ENCODE measurements around the gene TFAP2E.
"Not testable (repeated sequence)": the region's sequence is repeated elsewhere in the genome, so short reads cannot be mapped to it uniquely, and the experiment has no call there.

Gene TFAP2E

GRCh38 chr1:35574655-35575415 lies 1.7 kb downstream of the TFAP2E start:
- no peak for DNase-seq

GRCh38 chr1:35575416-35575958 lies 2.4 kb downstream of the TFAP2E start:
- no peak for DNase-seq

- DNase-seq: no peak
Observed at GRCh38 chr1:35576061-35576765, 3.1 kb downstream of the TFAP2E start.

GRCh38 chr1:35576766-35577070 lies 3.6 kb downstream of the TFAP2E start:
- DNase-seq: not testable (repeated sequence)

- DNase-seq: no peak
Observed at GRCh38 chr1:35577071-35577998, 4.2 kb downstream of the TFAP2E start.

GRCh38 chr1:35580949-35581388 lies 7.9 kb downstream of the TFAP2E start:
- no peak for DNase-seq

- DNase-seq: not testable (repeated sequence)
Observed at GRCh38 chr1:35581621-35582020, 8.5 kb downstream of the TFAP2E start.

- no peak for DNase-seq
Observed at GRCh38 chr1:35585281-35585680, 12.2 kb downstream of the TFAP2E start.

- DNase-seq: not testable (repeated sequence)
Observed at GRCh38 chr1:35585805-35586204, 12.7 kb downstream of the TFAP2E start.

GRCh38 chr1:35586808-35587207 lies 13.7 kb downstream of the TFAP2E start:
- no peak for DNase-seq

GRCh38 chr1:35587736-35588135 lies 14.6 kb downstream of the TFAP2E start:
- DNase-seq: no peak

- DNase-seq: no peak
Observed at GRCh38 chr1:35588197-35588910, 15.2 kb downstream of the TFAP2E start.

- no peak for DNase-seq
Observed at GRCh38 chr1:35589516-35590427, 16.7 kb downstream of the TFAP2E start.

GRCh38 chr1:35590476-35591040 lies 17.4 kb downstream of the TFAP2E start:
- no peak for DNase-seq

GRCh38 chr1:35591211-35591610 lies 18.1 kb downstream of the TFAP2E start:
- no peak for DNase-seq

GRCh38 chr1:35592991-35593769 lies 20.1 kb downstream of the TFAP2E start:
- no peak for DNase-seq

- no peak for DNase-seq
Observed at GRCh38 chr1:35594005-35594760, 21.1 kb downstream of the TFAP2E start.

GRCh38 chr1:35595684-35596083 lies 22.6 kb downstream of the TFAP2E start:
- no peak for DNase-seq

- no peak for DNase-seq
Observed at GRCh38 chr1:35597870-35598269, 24.8 kb downstream of the TFAP2E start.
